Sigmoid colon (tissue), 7 donors: Measurements from ENCODE around the gene CABLES1. TPM values are rescaled to one million over a fixed set of nuclear protein-coding genes. Genes with fewer than 3 reads are reported as not detected.
"Not testable (repeated sequence)": the region's sequence is repeated elsewhere in the genome, so short reads cannot be mapped to it uniquely, and the experiment has no call there.

ENCODE experiments used
- DNase-seq: peaks from one replicate; pipeline ENCODE4 v3.0.0-alpha.2; 2019
- H3K27ac ChIP-seq, 4 donors: fragments of 200-600 bp; sonication (generic); one replicate each; pipeline ENCODE4 v1.5.1; 2016 to 2019; ENCODE audit warnings: mild to moderate bottlenecking in 1 of 4
- H3K27me3 ChIP-seq, 3 donors: fragments of 200-600 bp; sonication (generic); one replicate each; pipeline ENCODE4 v1.5.1; 2019; ENCODE audit warnings: mild to moderate bottlenecking in 1 of 3
- H3K36me3 ChIP-seq, 4 donors: fragments of 200-600 bp; sonication (generic); one replicate each; pipeline ENCODE4 v1.5.1; 2016 to 2019
- H3K4me1 ChIP-seq, 4 donors: fragments of 200-600 bp; sonication (generic); one replicate each; pipeline ENCODE4 v1.5.1; 2017 to 2019
- H3K4me3 ChIP-seq, 4 donors: fragments of 200-600 bp; sonication (generic); one replicate each; pipeline ENCODE4 v1.5.1; 2017 to 2019; ENCODE audit warnings: mild to moderate bottlenecking in 2 of 4, moderate library complexity in 1 of 4
- H3K9me3 ChIP-seq, 4 donors: fragments of 200-600 bp in 3 of 4; sonication (generic) in 3 of 4; one replicate each; pipeline versions ENCODE4 v1.5.1 to v1.6.1; 2013 to 2019
- EP300 ChIP-seq, 4 donors: sonication (generic); formaldehyde crosslinking; IDR thresholded peaks; one replicate each; pipeline ENCODE4 v1.6.1; 2017; ENCODE audit warnings: antibody characterized with exemption in 4 of 4
- POLR2A ChIP-seq, 2 donors: fragments of 450-650 bp; IDR thresholded peaks; one replicate each; pipeline ENCODE4 v1.6.1; 2016; ENCODE audit warnings: antibody characterized with exemption in 2 of 2, mild to moderate bottlenecking in 2 of 2, moderate library complexity in 2 of 2
- POLR2AphosphoS5 ChIP-seq, 4 donors: sonication (generic); formaldehyde crosslinking; IDR thresholded peaks; one replicate each; pipeline ENCODE4 v1.6.1; 2017; ENCODE audit warnings: antibody characterized with exemption in 4 of 4
- WGBS, 2 donors: extraction: QIAGEN DNeasy Blood & Tissue Kit; methylation state at CpG; one replicate each; pipeline ENCODE4 v1.1.7; 2013; 5-methylcytosine and 5-hydroxymethylcytosine counted together
- intact Hi-C: fragments of 100-400 bp; cut with DNase I; formaldehyde crosslinking; loops from one replicate; pipeline ENCODE4 v1.15.1; 2023
- polyA plus RNA-seq, 3 donors: library from polyadenylated mRNA; stranded (reverse); fragments of 200-250 nt; gene quantifications; one replicate each; pipeline ENCODE4 v1.2.3, GENCODE V29; 2013
- total RNA-seq, 4 donors: library from RNA; depleted of rRNA; stranded (reverse); fragments of >200 nt; gene quantifications; one replicate each; pipeline ENCODE4 v1.1.0, GENCODE V29; 2016
- TF ChIP-seq, protein P1 (sequence below), 4 experiments: fragments of 450-650 bp in 3 of 4; fragments of 200-600 bp in 1 of 4; IDR thresholded peaks; one replicate each; pipeline ENCODE4 v1.5.1; 2016 to 2019; ENCODE audit warnings: antibody characterized with exemption in 4 of 4, mild to moderate bottlenecking in 3 of 4, moderate library complexity in 2 of 4
- donor health status: healthy with polysubstance abuse.
- donor health status: Bipolar disorder and iron deficiency.
- donor health status: healthy.

CABLES1 gene
- total and polyA plus RNA-seq, 7 donors: 1.9 to 7.2 (median 3.9) TPM

DNA sequence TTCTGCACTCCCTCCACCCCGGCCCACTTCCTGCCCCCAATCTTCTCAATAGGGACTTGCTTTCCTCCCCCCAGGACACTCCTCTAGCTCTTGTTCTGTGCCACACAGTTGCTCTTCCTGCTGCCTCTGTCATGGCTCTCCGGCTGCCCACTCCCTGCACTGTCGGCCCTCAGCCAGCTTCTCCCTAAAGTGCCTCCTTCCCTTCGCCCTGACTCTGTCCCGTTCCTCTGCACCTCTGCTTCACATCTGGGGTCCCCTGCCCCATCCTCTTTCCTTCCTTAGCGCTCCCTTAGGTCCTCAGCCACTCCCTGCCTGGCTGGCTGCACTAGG, 132.1 kb downstream of the CABLES1 start:
- Histone ChIP-seq H3K36me3 (no peaks in the 10 kb centered on the region), H3K27ac (no peak overlapping the region), H3K27me3 (no peaks in the 10 kb centered on the region), H3K4me3 (no peak overlapping the region), H3K4me1 (no peaks in the 10 kb centered on the region), H3K9me3 (peaks cover 0 to 10% (median 2%) of the 10 kb centered on the region in 4 donors)
- 82 to 92% methylated on average over 6 of the region's 6 CpGs for WGBS, 2 donors
- intact Hi-C loops: no loop called here
- no peak for TF ChIP-seq POLR2AphosphoS5 (IDR thresholded peaks at IDR 0.05)
- TF ChIP-seq EP300 (IDR thresholded peaks at IDR 0.05): no peak
- TF ChIP-seq, protein P1, sequence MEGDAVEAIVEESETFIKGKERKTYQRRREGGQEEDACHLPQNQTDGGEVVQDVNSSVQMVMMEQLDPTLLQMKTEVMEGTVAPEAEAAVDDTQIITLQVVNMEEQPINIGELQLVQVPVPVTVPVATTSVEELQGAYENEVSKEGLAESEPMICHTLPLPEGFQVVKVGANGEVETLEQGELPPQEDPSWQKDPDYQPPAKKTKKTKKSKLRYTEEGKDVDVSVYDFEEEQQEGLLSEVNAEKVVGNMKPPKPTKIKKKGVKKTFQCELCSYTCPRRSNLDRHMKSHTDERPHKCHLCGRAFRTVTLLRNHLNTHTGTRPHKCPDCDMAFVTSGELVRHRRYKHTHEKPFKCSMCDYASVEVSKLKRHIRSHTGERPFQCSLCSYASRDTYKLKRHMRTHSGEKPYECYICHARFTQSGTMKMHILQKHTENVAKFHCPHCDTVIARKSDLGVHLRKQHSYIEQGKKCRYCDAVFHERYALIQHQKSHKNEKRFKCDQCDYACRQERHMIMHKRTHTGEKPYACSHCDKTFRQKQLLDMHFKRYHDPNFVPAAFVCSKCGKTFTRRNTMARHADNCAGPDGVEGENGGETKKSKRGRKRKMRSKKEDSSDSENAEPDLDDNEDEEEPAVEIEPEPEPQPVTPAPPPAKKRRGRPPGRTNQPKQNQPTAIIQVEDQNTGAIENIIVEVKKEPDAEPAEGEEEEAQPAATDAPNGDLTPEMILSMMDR (IDR thresholded peaks at IDR 0.05): no peak
- TF ChIP-seq POLR2A (IDR thresholded peaks at IDR 0.05): no peak
- no peak for DNase-seq

DNA sequence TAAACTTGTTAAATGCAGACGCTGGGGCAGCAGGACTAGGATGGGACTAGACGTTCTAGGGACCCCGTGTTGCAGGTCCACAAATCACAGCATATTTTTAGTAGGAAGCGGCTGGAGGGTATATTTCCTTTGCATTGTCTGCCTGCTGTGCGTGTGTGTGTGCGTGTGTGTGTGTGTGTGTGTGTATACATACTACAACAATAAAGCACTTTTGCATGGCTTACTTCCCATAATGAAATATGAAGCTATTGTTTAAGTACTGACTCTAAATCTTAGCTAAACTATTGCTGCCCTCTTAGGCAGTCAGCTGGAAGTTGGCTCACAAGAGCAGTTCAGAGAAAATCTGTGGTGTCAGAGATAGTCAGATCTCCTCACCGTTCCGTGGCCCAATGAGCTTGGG, 133.4 kb downstream of the CABLES1 start:
- H3K27me3 ChIP-seq: no peaks in the 10 kb centered on the region
- TF ChIP-seq POLR2A (IDR thresholded peaks at IDR 0.05): no peak
- no peak for TF ChIP-seq POLR2AphosphoS5 (IDR thresholded peaks at IDR 0.05)
- no peak for TF ChIP-seq EP300 (IDR thresholded peaks at IDR 0.05)
- TF ChIP-seq, protein P1 (IDR thresholded peaks at IDR 0.05): no peak
- no peak overlapping the region for H3K27ac ChIP-seq
- intact Hi-C loops: no loop called here
- no peaks in the 10 kb centered on the region for H3K4me1 ChIP-seq
- peaks cover 0 to 10% (median 2%) of the 10 kb centered on the region in 4 donors for H3K9me3 ChIP-seq
- DNase-seq: no peak
- H3K4me3 ChIP-seq: no peak overlapping the region
- H3K36me3 ChIP-seq: no peaks in the 10 kb centered on the region
- WGBS, 2 donors: 84 to 89% methylated on average over 8 of the region's 8 CpGs

DNA sequence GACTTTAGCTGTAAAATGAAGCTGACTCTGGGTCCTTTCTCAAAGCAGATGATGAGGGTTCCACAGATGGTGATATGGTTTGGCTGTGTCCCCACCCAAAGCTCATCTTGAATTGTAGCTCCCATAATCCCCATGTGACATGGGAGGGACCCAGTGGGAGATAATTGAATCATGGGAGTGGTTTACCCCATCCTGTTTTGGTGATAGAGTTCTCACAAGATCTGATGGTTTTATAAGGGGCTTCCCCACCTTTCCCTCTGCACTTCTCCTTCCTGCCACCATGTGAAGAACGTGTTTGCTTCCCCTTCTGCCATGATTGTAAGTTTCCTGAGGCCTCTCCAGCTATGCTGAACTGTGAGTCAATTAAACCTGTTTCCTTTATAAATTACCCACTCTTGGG, 133.8 kb downstream of the CABLES1 start:
- intact Hi-C loops, H3K36me3 ChIP-seq, H3K4me3 ChIP-seq, DNase-seq, H3K4me1 ChIP-seq, H3K27ac ChIP-seq, H3K27me3 ChIP-seq, H3K9me3 ChIP-seq: not testable (repeated sequence)
- WGBS, 2 donors: 52 to 85% methylated on average over 1 of the region's 1 CpG

DNA sequence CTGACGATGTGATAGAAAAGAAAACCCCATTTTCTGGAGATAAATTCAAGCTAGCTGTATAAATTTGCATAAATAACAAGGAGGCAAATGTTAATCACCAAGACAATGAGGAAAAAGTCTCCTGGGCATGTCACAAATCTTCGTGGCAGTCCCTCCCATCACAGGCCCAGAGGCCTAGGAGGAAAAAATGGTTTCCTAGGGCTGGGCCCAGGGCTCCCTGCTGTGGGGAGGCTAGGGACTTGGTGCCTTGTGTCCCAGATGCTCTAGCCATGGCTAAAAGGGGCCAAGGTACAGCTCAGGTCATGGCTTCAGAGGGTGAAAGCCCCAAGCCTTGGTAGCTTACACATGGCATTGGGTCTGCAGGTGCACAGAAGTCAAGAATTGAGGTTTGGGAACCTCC, 134.6 kb downstream of the CABLES1 start:
- 93 to 95% methylated on average over 2 of the region's 2 CpGs for WGBS, 2 donors
- no peak overlapping the region for H3K4me3 ChIP-seq
- H3K27me3 ChIP-seq: no peaks in the 10 kb centered on the region
- TF ChIP-seq POLR2A (IDR thresholded peaks at IDR 0.05) (no peak), POLR2AphosphoS5 (IDR thresholded peaks at IDR 0.05) (no peak), EP300 (IDR thresholded peaks at IDR 0.05) (no peak)
- TF ChIP-seq, protein P1 (IDR thresholded peaks at IDR 0.05): no peak
- H3K27ac ChIP-seq: no peak overlapping the region
- no peak for DNase-seq
- peaks cover 0 to 10% (median 2%) of the 10 kb centered on the region in 4 donors for H3K9me3 ChIP-seq
- H3K36me3 ChIP-seq: no peaks in the 10 kb centered on the region
- no peaks in the 10 kb centered on the region for H3K4me1 ChIP-seq
- intact Hi-C loops: no loop called here

DNA sequence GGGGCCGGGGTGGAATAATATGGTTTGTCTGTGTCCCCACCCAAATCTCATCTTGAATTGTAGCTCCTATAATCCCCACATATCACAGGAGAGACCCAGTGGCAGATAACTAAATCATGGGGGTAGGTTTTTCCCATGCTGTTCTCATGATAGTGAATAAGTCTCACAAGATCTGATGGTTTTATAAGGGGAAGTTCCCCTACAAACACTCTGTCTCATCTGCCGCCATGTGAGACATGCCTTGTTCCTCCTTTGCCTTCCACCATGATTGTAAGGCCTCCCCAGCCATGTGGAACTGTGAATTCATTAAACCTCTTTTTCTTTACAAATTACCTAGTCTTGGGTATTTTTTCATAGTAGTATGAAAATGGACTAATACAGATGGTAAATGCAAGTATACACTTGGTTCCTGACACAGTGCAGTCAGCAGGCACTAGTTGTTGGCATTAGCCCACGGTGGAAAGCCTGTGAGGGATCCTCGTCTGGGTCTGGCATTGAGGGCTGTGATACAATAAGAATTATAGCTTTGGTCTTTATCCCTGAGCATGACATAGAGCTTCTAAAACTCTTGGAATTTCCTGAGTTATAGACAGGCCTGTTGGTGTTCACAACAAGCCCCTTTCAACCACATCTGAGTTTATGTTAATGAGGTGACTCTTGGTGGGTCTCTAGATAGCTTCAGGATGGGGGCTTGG, 135.8 kb downstream of the CABLES1 start:
- no peak for TF ChIP-seq POLR2A (IDR thresholded peaks at IDR 0.05)
- no peak for TF ChIP-seq POLR2AphosphoS5 (IDR thresholded peaks at IDR 0.05)
- no peak for TF ChIP-seq EP300 (IDR thresholded peaks at IDR 0.05)
- TF ChIP-seq, protein P1 (IDR thresholded peaks at IDR 0.05): no peak
- intact Hi-C loops: no loop called here
- H3K4me1 ChIP-seq: no peaks in the 10 kb centered on the region
- H3K36me3 ChIP-seq: no peaks in the 10 kb centered on the region
- peaks cover 0 to 10% (median 2%) of the 10 kb centered on the region in 4 donors for H3K9me3 ChIP-seq
- DNase-seq: no peak
- WGBS, 2 donors: 86 to 92% methylated on average over 4 of the region's 4 CpGs
- no peaks in the 10 kb centered on the region for H3K27me3 ChIP-seq
- H3K4me3 ChIP-seq: no peak overlapping the region
- H3K27ac ChIP-seq: no peak overlapping the region
